Upper lobe of left lung (tissue), 6 donors: ENCODE measurements around the gene EIF2B4. TPM values are rescaled to one million over a fixed set of nuclear protein-coding genes. Genes with fewer than 3 reads are reported as not detected.
"Not testable (repeated sequence)": the region's sequence is repeated elsewhere in the genome, so short reads cannot be mapped to it uniquely, and the experiment has no call there.

Source experiments
- ATAC-seq, 2 donors: fragments of 200-7000 bp; cut with Tn5 transposase; one replicate each; pipeline ENCODE4 v1.9.1; 2022; ENCODE audit warnings: mild to moderate bottlenecking in 2 of 2, moderate library complexity in 2 of 2; ENCODE audit not compliant: low FRiP score in 2 of 2
- DNase-seq, 2 donors: peaks; one replicate each; pipeline ENCODE4 v3.0.0-alpha.2; 2019 to 2020
- H3K27ac ChIP-seq, 4 donors: fragments of 200-600 bp; sonication (generic); one replicate each; pipeline ENCODE4 v1.5.1; 2016 to 2019
- H3K27me3 ChIP-seq, 4 donors: fragments of 200-600 bp; sonication (generic); one replicate each; pipeline ENCODE4 v1.5.1; 2017 to 2019
- H3K36me3 ChIP-seq, 4 donors: fragments of 200-600 bp; sonication (generic); one replicate each; pipeline ENCODE4 v1.5.1; 2016 to 2019
- H3K4me1 ChIP-seq, 4 donors: fragments of 200-600 bp; sonication (generic); one replicate each; pipeline ENCODE4 v1.5.1; 2018 to 2019
- H3K4me3 ChIP-seq, 4 donors: fragments of 200-600 bp; sonication (generic); one replicate each; pipeline ENCODE4 v1.5.1; 2017 to 2019; ENCODE audit warnings: mild to moderate bottlenecking in 2 of 4, moderate library complexity in 1 of 4
- H3K9me3 ChIP-seq, 4 donors: fragments of 200-600 bp; sonication (generic); one replicate each; pipeline ENCODE4 v1.5.1; 2018 to 2019
- CTCF ChIP-seq, 6 experiments: fragments of 450-650 bp in 4 of 6; fragments of 200-600 bp in 2 of 6; sonication (generic) in 2 of 6; IDR thresholded peaks; one replicate each; pipeline ENCODE4 v1.5.1; 2016 to 2019; ENCODE audit warnings: antibody characterized with exemption in 6 of 6
- EP300 ChIP-seq, 4 donors: sonication (generic); formaldehyde crosslinking; IDR thresholded peaks; one replicate each; pipeline ENCODE4 v1.5.1; 2017; ENCODE audit warnings: antibody characterized with exemption in 4 of 4, control low read depth in 2 of 4
- POLR2A ChIP-seq, 4 donors: fragments of 450-650 bp; IDR thresholded peaks; one replicate each; pipeline ENCODE4 v1.5.1; 2016 to 2017; ENCODE audit warnings: antibody characterized with exemption in 4 of 4, mild to moderate bottlenecking in 2 of 4
- POLR2AphosphoS5 ChIP-seq, 2 donors: sonication (generic); formaldehyde crosslinking; IDR thresholded peaks; one replicate each; pipeline ENCODE4 v1.5.1; 2017; ENCODE audit warnings: antibody characterized with exemption in 2 of 2
- WGBS, 2 donors: methylation state at CpG; one replicate each; pipeline ENCODE4 v1.1.5; 2017 to 2018; 5-methylcytosine and 5-hydroxymethylcytosine counted together
- total RNA-seq, 6 donors: library from RNA; depleted of rRNA in 4 of 6; stranded (reverse); fragments of >200 nt in 4 of 6; gene quantifications; one replicate each; pipeline versions ENCODE4 v1.1.0 to v1.2.1, GENCODE V29; 2016 to 2021
- donor health status: DM: no; HTN: no; CAD: no; lungs with moderate emphysema.
- donor health status: DM: no; HTN: yes; CAD: no; lungs with severe emphysema.

The EIF2B4 gene
- total RNA-seq, 6 donors from 2014 or later, result 24.8 to 48.2 (median 29.8) TPM

DNA sequence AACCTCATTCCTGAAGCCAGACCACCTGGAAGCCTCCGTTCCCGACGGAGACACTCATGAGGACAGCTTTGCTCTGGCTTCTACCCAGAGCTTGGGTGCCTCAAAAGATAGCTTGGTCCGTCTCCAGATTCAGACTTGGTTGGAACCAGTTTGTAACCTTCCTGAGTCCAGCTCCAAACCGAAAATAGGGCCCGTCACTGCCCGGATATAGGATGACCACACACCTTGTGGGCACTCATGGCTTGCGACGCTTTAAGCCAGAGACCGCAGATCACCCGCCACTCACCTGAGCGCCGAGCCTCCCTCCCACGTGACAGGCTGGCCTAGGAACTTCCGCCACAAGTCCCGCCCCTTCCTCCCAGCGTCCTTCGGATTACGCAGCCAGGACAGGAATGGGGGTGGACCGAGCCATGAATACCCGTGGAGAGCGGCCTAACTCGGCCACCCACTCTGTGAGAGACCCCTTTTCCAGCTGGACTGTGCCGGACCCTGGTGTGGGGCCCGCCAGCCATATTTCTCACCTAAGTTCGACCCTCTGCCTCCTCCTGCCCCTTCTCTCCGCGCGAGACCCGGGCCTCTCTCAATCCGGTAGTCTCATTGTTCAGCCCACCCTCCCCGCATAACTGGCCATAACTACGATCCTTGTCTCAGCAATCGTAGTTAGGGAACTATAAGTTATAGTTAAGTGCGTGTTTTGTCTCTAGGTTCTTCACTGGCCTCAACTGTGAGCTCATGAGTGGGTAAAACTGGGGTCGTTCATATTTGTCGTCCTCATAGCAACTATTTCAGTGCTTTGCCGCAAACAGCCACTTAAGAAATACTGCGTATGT lies 47.2 kb downstream of the EIF2B4 start, which contains the start of gene MPV17:
Gene MPV17 (minus strand): TSS at position 332 of the 830 bp plus-strand sequence. CDS start 580 bp downstream, outside the sequence.
- Histone ChIP-seq H3K9me3 (no peaks in the 10 kb centered on the region), H3K4me1 (peaks cover 17 to 27% (median 23%) of the 10 kb centered on the region in 4 donors), H3K27me3 (no peaks in the 10 kb centered on the region), H3K4me3 (peak within 1 kb of the TSS; percentile 27 to 93 (median 66)), H3K27ac (peak within 1 kb of the TSS; percentile 92 to 97 (median 95)), H3K36me3 (peaks cover 8 to 22% (median 14%) of the 10 kb centered on the region in 4 donors)
- TF ChIP-seq CTCF (IDR thresholded peaks at IDR 0.05), result no peak
- TF ChIP-seq POLR2AphosphoS5 (IDR thresholded peaks at IDR 0.05), result peak; percentile 90 to 94
- peak; percentile 55 to 95 (median 88) for TF ChIP-seq POLR2A (IDR thresholded peaks at IDR 0.05)
- TF ChIP-seq EP300 (IDR thresholded peaks at IDR 0.05), result no peak
- ATAC-seq (peak; percentile 96 to 98), DNase-seq (peak; percentile 89 to 95)
- WGBS, 2 donors, result 0 to 1% methylated on average over 15 to 32 of the region's 39 CpGs

DNA sequence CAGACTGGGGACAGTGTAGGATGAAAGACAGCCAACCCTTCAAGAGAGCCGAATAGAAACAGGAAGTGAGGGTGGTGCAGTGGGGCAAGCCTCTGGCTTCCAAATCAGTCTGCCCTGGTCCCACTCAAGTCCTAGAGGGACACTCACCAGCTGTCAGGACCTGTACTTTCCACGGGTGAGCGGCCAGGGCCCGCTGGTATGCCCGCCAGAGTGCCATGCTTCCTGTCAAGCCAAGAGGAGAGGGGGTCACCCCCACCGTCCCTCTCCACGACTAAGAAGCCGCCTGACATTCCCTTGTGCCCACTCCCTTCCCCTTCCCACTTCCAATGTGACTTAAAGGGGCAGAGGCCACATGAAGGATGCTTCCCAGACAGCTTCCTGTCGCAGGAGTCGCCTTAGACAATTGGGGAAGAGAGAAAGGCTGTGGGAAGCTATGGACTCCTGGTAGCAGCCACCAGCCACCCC lies 47.8 kb downstream of the EIF2B4 start:
- peak overlapping the region; percentile 27 to 93 (median 66) for H3K4me3 ChIP-seq
- no peak for TF ChIP-seq POLR2AphosphoS5 (IDR thresholded peaks at IDR 0.05)
- no peak for TF ChIP-seq POLR2A (IDR thresholded peaks at IDR 0.05)
- TF ChIP-seq EP300 (IDR thresholded peaks at IDR 0.05), result no peak
- TF ChIP-seq CTCF (IDR thresholded peaks at IDR 0.05), result no peak
- H3K27ac ChIP-seq, result peak overlapping the region; percentile 92 to 97 (median 95)
- DNase-seq, result peak; percentile 45 to 70
- 0 to 3% methylated on average over 7 to 10 of the region's 10 CpGs for WGBS, 2 donors
- H3K9me3 ChIP-seq, result no peaks in the 10 kb centered on the region
- H3K36me3 ChIP-seq, result peaks cover 8 to 15% (median 10%) of the 10 kb centered on the region in 4 donors
- ATAC-seq, result peak; percentile 40 to 54
- no peaks in the 10 kb centered on the region for H3K27me3 ChIP-seq
- peaks cover 17 to 27% (median 23%) of the 10 kb centered on the region in 4 donors for H3K4me1 ChIP-seq

DNA sequence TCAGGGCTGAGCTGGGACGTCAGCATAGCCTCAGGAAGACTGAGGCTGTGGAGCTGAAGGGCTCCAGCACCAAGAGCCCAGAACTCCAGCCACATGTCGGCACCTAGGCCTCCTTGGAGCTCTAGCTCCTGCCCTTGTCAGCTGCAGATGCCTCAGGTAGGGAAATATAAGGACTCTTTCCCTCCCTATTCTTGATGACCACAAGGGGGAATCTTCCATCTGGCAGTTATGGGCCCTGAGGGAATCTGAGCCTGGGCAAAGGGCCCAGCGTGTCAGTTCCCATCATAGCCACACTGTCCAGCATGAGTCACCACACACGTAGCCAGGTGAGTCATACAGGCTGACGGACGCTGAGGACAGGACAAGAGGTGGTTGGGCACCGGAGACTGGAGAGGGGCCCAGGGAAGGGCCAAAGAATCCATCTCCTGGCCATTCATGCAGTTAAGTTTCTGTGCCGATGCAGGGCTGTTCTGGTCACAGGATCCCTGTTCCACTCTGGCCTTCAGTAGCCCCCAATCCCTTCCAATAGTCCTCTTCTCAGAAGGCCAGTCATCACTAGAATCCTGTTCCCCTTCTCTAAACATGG lies 49.1 kb downstream of the EIF2B4 start:
- peak; percentile 39 to 64 for ATAC-seq
- peaks cover 0 to 10% (median 1%) of the 10 kb centered on the region in 4 donors for H3K36me3 ChIP-seq
- WGBS, 2 donors, result 69 to 75% methylated on average over 4 to 8 of the region's 8 CpGs
- TF ChIP-seq EP300 (IDR thresholded peaks at IDR 0.05) (peak in 1 of 4 donors; percentile 80), POLR2AphosphoS5 (IDR thresholded peaks at IDR 0.05) (peak; percentile 54 to 62), POLR2A (IDR thresholded peaks at IDR 0.05) (no peak), CTCF (IDR thresholded peaks at IDR 0.05) (peak in 3 of 6 experiments; percentile 7 to 46 (median 34))
- no peaks in the 10 kb centered on the region for H3K9me3 ChIP-seq
- H3K4me3 ChIP-seq, result no peak overlapping the region
- peaks cover 17 to 27% (median 23%) of the 10 kb centered on the region in 4 donors for H3K4me1 ChIP-seq
- peak overlapping the region in 1 of 4 donors; percentile 28 for H3K27ac ChIP-seq
- no peaks in the 10 kb centered on the region for H3K27me3 ChIP-seq
- peak in 1 of 2 donors; percentile 88 for DNase-seq

- 96% methylated on average over 15 of the region's 15 CpGs for WGBS, 2 donors
- not testable (repeated sequence) for H3K27me3 ChIP-seq, H3K9me3 ChIP-seq, H3K4me3 ChIP-seq, ATAC-seq, H3K27ac ChIP-seq, DNase-seq
- Histone ChIP-seq H3K4me1 (peaks cover 17 to 27% (median 23%) of the 10 kb centered on the region in 4 donors), H3K36me3 (peaks cover 0 to 19% (median 0%) of the 10 kb centered on the region in 4 donors)
Observed at GRCh38 chr2:27319839-27320238, 50.3 kb downstream of the EIF2B4 start.
